ENCODE data around the gene CCDC142. TPM values are rescaled to one million over a fixed set of nuclear protein-coding genes. Genes with fewer than 3 reads are reported as not detected.
A peak's percentile ranks its signal among the peaks of the same experiment; 100 is the strongest.

The CCDC142 gene
- total RNA-seq, 1 experiment from 2014 or later = 20.4 TPM

DNA sequence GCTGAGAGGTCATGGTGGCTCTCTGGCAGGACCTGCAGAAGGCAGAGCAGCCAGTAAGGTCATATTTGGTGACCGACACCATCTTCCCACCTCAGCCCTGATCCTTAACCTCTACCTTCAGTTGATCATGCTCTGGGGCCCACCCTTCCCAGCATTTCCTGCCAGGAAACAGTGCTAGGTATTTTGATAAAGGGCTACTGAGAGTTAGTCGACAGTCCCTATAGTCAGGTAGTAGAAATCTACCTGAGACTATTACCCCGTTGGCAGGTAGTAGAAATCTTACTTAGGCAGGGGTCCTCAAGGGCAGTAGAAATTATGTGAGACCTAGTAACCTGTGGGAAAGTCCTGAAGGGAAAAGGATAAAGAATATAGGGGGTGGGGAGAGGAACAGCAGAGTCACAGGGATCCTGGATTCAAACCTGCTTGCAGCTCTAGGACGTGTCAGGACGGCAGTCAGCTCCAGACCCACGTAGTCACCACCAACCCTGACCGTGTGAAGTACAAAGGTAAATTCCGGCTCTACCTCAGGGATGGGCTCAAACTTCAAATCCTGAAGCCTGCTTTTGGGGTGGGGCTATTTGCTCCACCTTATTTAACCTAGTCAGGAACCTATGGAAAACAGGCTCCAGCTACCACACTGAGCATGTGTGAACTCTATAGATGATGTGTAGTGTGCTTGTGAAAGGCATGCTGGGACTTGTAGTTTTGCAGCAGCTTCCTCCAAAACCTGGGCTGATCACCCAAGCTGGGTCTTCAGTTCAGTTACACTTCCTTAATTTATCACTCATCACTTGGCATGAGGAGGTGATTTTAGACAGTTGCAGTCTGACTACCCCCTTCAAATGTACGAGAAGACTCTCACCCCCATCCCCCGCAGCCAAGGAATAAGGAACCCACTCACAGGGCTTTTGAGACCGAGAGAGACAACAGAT is 43.2 kb upstream of the CCDC142 start, which contains the start of gene DQX1:
DQX1 (minus strand) TSS at position 515 of the 932 bp plus-strand sequence; CDS start at position 13, 502 bp downstream.
- CTCF ChIA-PET = no interaction called here
- Histone ChIP-seq H3K27me3 (replicated peaks; ENCODE audit: insufficient read depth, low read depth, low read length, poor library complexity) (no peaks in the 10 kb centered on the region), H3K4me3 (ENCODE audit: low read depth, low read length, poor library complexity, severe bottlenecking) (no peak within 1 kb of the TSS), H3K27ac (ENCODE audit: low read depth, low read length, poor library complexity, severe bottlenecking) (no peak within 1 kb of the TSS), H3K4me1 (ENCODE audit: insufficient read depth, low read length, poor library complexity, severe bottlenecking) (peaks cover 11% of the 10 kb centered on the region), H3K9me3 (ENCODE audit: low read depth, low read length, poor library complexity, severe bottlenecking) (no peaks in the 10 kb centered on the region), H3K36me3 (ENCODE audit: insufficient read depth, low read length, poor library complexity, severe bottlenecking) (peaks cover 25% of the 10 kb centered on the region)
- intact Hi-C loops (cut with micrococcal nuclease; ENCODE audit: unreplicated experiment) = no loop called here
- TF ChIP-seq CTCF (conservative IDR thresholded peaks at IDR 0.05; ENCODE audit: low read depth, low read length) (no peak), EZH2 (IDR thresholded peaks at IDR 0.05; ENCODE audit: borderline replicate concordance, low read depth, low read length, poor library complexity, severe bottlenecking) (no peak)
- peak; percentile 44 for DNase-seq (ENCODE audit: low spot score)
- POLR2A ChIA-PET (ENCODE audit: low non-redundant PET) = no interaction called here
- BruUV-seq (replicated peaks) = no TSS peak

- Histone ChIP-seq H3K27ac (ENCODE audit: low read depth, low read length, poor library complexity, severe bottlenecking) (no peak overlapping the region), H3K36me3 (ENCODE audit: insufficient read depth, low read length, poor library complexity, severe bottlenecking) (peaks cover 25% of the 10 kb centered on the region), H3K27me3 (replicated peaks; ENCODE audit: insufficient read depth, low read depth, low read length, poor library complexity) (peaks cover 4% of the 10 kb centered on the region), H3K9me3 (ENCODE audit: low read depth, low read length, poor library complexity, severe bottlenecking) (no peaks in the 10 kb centered on the region), H3K4me3 (ENCODE audit: low read depth, low read length, poor library complexity, severe bottlenecking) (no peak overlapping the region), H3K4me1 (ENCODE audit: insufficient read depth, low read length, poor library complexity, severe bottlenecking) (peaks cover 8% of the 10 kb centered on the region)
- BruUV-seq (replicated peaks) = no TSS peak
- TF ChIP-seq EZH2 (IDR thresholded peaks at IDR 0.05; ENCODE audit: borderline replicate concordance, low read depth, low read length, poor library complexity, severe bottlenecking) (no peak), CTCF (conservative IDR thresholded peaks at IDR 0.05; ENCODE audit: low read depth, low read length) (no peak)
- intact Hi-C loops (cut with micrococcal nuclease; ENCODE audit: unreplicated experiment) = no loop called here
- no peak for DNase-seq (ENCODE audit: low spot score)
- CTCF ChIA-PET = no interaction called here
- POLR2A ChIA-PET (ENCODE audit: low non-redundant PET) = no interaction called here
Measured at GRCh38 chr2:74524955-74525716, 42.3 kb upstream of the CCDC142 start.

GRCh38 chr2:74524005-74524404 is 41.2 kb upstream of the CCDC142 start:
- no peak for DNase-seq (ENCODE audit: low spot score)
- ChIA-PET CTCF (no interaction called here), POLR2A (ENCODE audit: low non-redundant PET) (no interaction called here)
- Histone ChIP-seq H3K27me3 (replicated peaks; ENCODE audit: insufficient read depth, low read depth, low read length, poor library complexity) (peaks cover 15% of the 10 kb centered on the region), H3K4me1 (ENCODE audit: insufficient read depth, low read length, poor library complexity, severe bottlenecking) (peaks cover 8% of the 10 kb centered on the region), H3K27ac (ENCODE audit: low read depth, low read length, poor library complexity, severe bottlenecking) (no peak overlapping the region), H3K4me3 (ENCODE audit: low read depth, low read length, poor library complexity, severe bottlenecking) (no peak overlapping the region), H3K9me3 (ENCODE audit: low read depth, low read length, poor library complexity, severe bottlenecking) (no peaks in the 10 kb centered on the region), H3K36me3 (ENCODE audit: insufficient read depth, low read length, poor library complexity, severe bottlenecking) (peaks cover 25% of the 10 kb centered on the region)
- intact Hi-C loops (cut with micrococcal nuclease; ENCODE audit: unreplicated experiment) = no loop called here
- no peak for TF ChIP-seq CTCF (conservative IDR thresholded peaks at IDR 0.05; ENCODE audit: low read depth, low read length)
- no peak for TF ChIP-seq EZH2 (IDR thresholded peaks at IDR 0.05; ENCODE audit: borderline replicate concordance, low read depth, low read length, poor library complexity, severe bottlenecking)
- BruUV-seq (replicated peaks) = no TSS peak
